K562 (cell line): ENCODE results near the gene THSD8. TPM values are rescaled to one million over a fixed set of nuclear protein-coding genes. Genes with fewer than 3 reads are reported as not detected.

ENCODE experiments used
- CSDE1 ChIP-seq, 2 experiments: fragments of 450-650 bp; IDR thresholded peaks; 2 replicates each; pipeline ENCODE4 v1.6.1; 2016; ENCODE audit warnings: mild to moderate bottlenecking in 1 of 2
- CTBP1 ChIP-seq: fragments of 450-650 bp; IDR thresholded peaks from 2 replicates; pipeline ENCODE4 v1.6.1; 2016; ENCODE audit warnings: borderline replicate concordance
- DIDO1 ChIP-seq: fragments of 450-650 bp; IDR thresholded peaks from 2 replicates; pipeline ENCODE4 v1.6.1; 2016; ENCODE audit warnings: low read depth, missing biosample characterization, missing genetic modification characterization
- FOXJ3 ChIP-seq: sonication (generic); formaldehyde crosslinking; IDR thresholded peaks from 2 replicates; pipeline ENCODE4 v1.4.0; 2020; ENCODE audit warnings: mild to moderate bottlenecking, missing genetic modification reagents
- HOXB6 ChIP-seq: fragments of 250-450 bp; sonication (Bioruptor Pico); IDR thresholded peaks from 2 replicates; pipeline ENCODE4 v1.5.1; 2022; ENCODE audit warnings: mild to moderate bottlenecking, borderline replicate concordance
- JUNB ChIP-seq: fragments of 450-650 bp; formaldehyde crosslinking; conservative IDR thresholded peaks from 2 replicates; pipeline ENCODE4 v1.4.0; 2020; ENCODE audit warnings: mild to moderate bottlenecking
- KDM1A ChIP-seq, 2 experiments: fragments of 450-650 bp; IDR thresholded peaks; 2 replicates each; pipeline ENCODE4 v1.6.1; 2016; ENCODE audit warnings: mild to moderate bottlenecking in 2 of 2
- MYNN ChIP-seq, 2 experiments: sonication (generic); formaldehyde crosslinking in 1 of 2; IDR thresholded peaks; 2 replicates each; pipeline versions ENCODE4 v1.5.0 to v1.6.1; 2016 to 2020; ENCODE audit warnings: antibody characterized with exemption in 1 of 2, missing genetic modification reagents in 1 of 2
- PHF20 ChIP-seq: fragments of 450-650 bp; IDR thresholded peaks from 2 replicates; pipeline ENCODE4 v1.6.1; 2018; ENCODE audit not compliant: partially characterized antibody
- PHF8 ChIP-seq: fragments of 200-600 bp; sonication (generic); IDR thresholded peaks from 2 replicates; pipeline ENCODE4 v1.6.1; 2012; ENCODE audit warnings: mixed run types, mild to moderate bottlenecking, inconsistent platforms, low read length, moderate library complexity, borderline replicate concordance
- RBM39 ChIP-seq: fragments of 200-400 bp; formaldehyde crosslinking; optimal IDR thresholded peaks from 2 replicates; pipeline ENCODE3; 2018; ENCODE audit warnings: low read depth, low read length
- SMARCA4 ChIP-seq: fragments of 450-650 bp; IDR thresholded peaks from 2 replicates; pipeline ENCODE4 v1.6.1; 2016
- TAF1 ChIP-seq: IDR thresholded peaks from 2 replicates; pipeline ENCODE4 v1.6.1; 2011; ENCODE audit warnings: mild to moderate bottlenecking, low read length, moderate library complexity; ENCODE audit not compliant: insufficient read depth, control insufficient read depth, severe bottlenecking; ENCODE audit errors: extremely low read depth
- TBL1XR1 ChIP-seq, 2 experiments: IDR thresholded peaks; 2 replicates each; pipeline ENCODE4 v1.6.1; 2012; ENCODE audit warnings: improper control_type of control experiment in 2 of 2, low read length in 2 of 2, mild to moderate bottlenecking in 1 of 2
- ZSCAN29 ChIP-seq: fragments of 450-650 bp; IDR thresholded peaks from 2 replicates; pipeline ENCODE4 v1.6.1; 2017
- polyA plus RNA-seq, 8 experiments: library from polyadenylated mRNA; depleted of rRNA in 4 of 8; stranded (reverse) in 5 of 8; unstranded in 3 of 8; fragments of >200 nt; fragmentation: Nextera tagmentation in 2 of 8; fragmentation: Illumina TruSeq in 1 of 8; extraction: Ambion mirVana in 2 of 8; extraction: Trizol in 1 of 8; gene quantifications; 2 replicates each; pipeline versions ENCODE4 v1.2.1 to v1.2.3, GENCODE V29; 2011 to 2014; ENCODE audit warnings: inconsistent platforms in 1 of 8, missing spikeins in 1 of 8
- total RNA-seq, 7 experiments: library from RNA; depleted of rRNA in 6 of 7; stranded (reverse); fragments of >200 nt in 6 of 7; fragmentation: Illumina TruSeq in 2 of 7; extraction: Trizol in 2 of 7; gene quantifications; 2 replicates each; pipeline versions ENCODE4 v1.2.1 to v1.2.3, GENCODE V29; 2011 to 2021; ENCODE audit warnings: low replicate concordance in 1 of 7
- TF ChIP-seq, protein P1 (sequence below), 2 experiments: IDR thresholded peaks; 2 replicates each; pipeline ENCODE4 v1.6.1; 2012; ENCODE audit warnings: improper control_type of control experiment in 2 of 2, low read depth in 2 of 2, low read length in 2 of 2, borderline replicate concordance in 1 of 2
- TF ChIP-seq, protein P2 (sequence below): sonication (generic); formaldehyde crosslinking; IDR thresholded peaks from 2 replicates; pipeline ENCODE4 v1.8.0; 2022; ENCODE audit warnings: missing genetic modification reagents, mild to moderate bottlenecking, moderate library complexity, borderline replicate concordance
- TF ChIP-seq, protein P3 (sequence below): sonication (generic); formaldehyde crosslinking; IDR thresholded peaks from 2 replicates; pipeline ENCODE4 v1.8.0; 2022; ENCODE audit warnings: missing genetic modification reagents, mild to moderate bottlenecking, borderline replicate concordance
- TF ChIP-seq, protein P4 (sequence below), 2 experiments: IDR thresholded peaks; 2 replicates each; pipeline ENCODE4 v1.6.1; 2011; ENCODE audit warnings: borderline replicate concordance in 1 of 2, control low read depth in 1 of 2, low read depth in 1 of 2, low read length in 1 of 2, mild to moderate bottlenecking in 1 of 2, mixed read lengths in 1 of 2, moderate library complexity in 1 of 2; ENCODE audit not compliant: insufficient read depth in 1 of 2, insufficient read length in 1 of 2, poor library complexity in 1 of 2, severe bottlenecking in 1 of 2; ENCODE audit errors: extremely low read depth in 1 of 2

Gene THSD8
- total and polyA plus RNA-seq, 9 of the 15 experiments (the other 6 are each of a cell fraction or from before 2014, with no cell fraction given): 8.4 to 42.4 (median 19.9) TPM; not detected in 2

DNA sequence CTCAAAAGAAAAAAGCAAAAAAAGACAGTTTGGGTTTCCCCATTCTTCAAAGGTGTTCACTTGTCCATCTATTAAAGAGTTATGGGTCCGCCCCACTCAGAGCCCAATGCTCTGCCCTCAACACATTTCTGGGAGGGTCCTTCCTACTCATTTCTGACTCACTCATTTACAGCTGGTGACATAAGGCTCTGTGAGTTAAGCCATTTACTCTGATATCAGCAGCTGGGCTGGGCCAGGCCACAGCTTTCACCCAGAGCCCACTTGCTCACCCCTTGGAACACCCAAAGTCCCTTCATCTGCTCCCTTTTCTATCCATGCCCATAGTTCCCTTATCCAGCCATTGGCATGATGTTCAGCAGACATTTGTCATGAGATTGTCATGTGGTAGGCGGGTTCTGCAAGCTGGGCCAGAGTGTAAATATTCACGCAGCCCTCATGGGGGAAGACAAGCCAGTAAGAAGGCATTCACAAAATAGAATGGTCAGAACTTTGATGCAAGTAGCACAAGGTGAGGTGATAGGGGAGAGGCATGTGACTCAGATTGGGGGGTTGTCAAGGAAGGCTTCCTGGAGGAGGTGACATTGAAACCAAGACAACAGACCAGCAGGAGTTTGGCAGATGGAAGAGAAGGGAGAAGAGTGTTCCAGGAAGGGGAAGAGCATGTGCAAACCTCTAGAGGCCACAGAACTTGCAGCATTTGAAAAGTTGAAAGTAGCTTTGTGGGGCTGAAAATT lies 42.3 kb downstream of the THSD8 start (continued):
- TF ChIP-seq, protein P1, sequence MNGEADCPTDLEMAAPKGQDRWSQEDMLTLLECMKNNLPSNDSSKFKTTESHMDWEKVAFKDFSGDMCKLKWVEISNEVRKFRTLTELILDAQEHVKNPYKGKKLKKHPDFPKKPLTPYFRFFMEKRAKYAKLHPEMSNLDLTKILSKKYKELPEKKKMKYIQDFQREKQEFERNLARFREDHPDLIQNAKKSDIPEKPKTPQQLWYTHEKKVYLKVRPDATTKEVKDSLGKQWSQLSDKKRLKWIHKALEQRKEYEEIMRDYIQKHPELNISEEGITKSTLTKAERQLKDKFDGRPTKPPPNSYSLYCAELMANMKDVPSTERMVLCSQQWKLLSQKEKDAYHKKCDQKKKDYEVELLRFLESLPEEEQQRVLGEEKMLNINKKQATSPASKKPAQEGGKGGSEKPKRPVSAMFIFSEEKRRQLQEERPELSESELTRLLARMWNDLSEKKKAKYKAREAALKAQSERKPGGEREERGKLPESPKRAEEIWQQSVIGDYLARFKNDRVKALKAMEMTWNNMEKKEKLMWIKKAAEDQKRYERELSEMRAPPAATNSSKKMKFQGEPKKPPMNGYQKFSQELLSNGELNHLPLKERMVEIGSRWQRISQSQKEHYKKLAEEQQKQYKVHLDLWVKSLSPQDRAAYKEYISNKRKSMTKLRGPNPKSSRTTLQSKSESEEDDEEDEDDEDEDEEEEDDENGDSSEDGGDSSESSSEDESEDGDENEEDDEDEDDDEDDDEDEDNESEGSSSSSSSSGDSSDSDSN (IDR thresholded peaks at IDR 0.05; ENCODE audit: borderline replicate concordance in 1 of 2, low read depth in 2 of 2, low read length in 2 of 2): no peak
- TF ChIP-seq DIDO1: no peak
- no peak for TF ChIP-seq CSDE1 (IDR thresholded peaks at IDR 0.05)
- no peak for TF ChIP-seq PHF8
- TF ChIP-seq ZSCAN29: no peak
- no peak for TF ChIP-seq HOXB6
- TF ChIP-seq, protein P2, sequence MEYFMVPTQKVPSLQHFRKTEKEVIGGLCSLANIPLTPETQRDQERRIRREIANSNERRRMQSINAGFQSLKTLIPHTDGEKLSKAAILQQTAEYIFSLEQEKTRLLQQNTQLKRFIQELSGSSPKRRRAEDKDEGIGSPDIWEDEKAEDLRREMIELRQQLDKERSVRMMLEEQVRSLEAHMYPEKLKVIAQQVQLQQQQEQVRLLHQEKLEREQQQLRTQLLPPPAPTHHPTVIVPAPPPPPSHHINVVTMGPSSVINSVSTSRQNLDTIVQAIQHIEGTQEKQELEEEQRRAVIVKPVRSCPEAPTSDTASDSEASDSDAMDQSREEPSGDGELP (CRISPR knock-in tag): peak; percentile 43; the same call in 1 of the 2 replicates
- peak; percentile 24 for TF ChIP-seq PHF20
- TF ChIP-seq SMARCA4: no peak
- TF ChIP-seq TAF1: no peak
- TF ChIP-seq CTBP1: no peak
- no peak for TF ChIP-seq JUNB (CRISPR knock-in tag)
- TF ChIP-seq, protein P3, sequence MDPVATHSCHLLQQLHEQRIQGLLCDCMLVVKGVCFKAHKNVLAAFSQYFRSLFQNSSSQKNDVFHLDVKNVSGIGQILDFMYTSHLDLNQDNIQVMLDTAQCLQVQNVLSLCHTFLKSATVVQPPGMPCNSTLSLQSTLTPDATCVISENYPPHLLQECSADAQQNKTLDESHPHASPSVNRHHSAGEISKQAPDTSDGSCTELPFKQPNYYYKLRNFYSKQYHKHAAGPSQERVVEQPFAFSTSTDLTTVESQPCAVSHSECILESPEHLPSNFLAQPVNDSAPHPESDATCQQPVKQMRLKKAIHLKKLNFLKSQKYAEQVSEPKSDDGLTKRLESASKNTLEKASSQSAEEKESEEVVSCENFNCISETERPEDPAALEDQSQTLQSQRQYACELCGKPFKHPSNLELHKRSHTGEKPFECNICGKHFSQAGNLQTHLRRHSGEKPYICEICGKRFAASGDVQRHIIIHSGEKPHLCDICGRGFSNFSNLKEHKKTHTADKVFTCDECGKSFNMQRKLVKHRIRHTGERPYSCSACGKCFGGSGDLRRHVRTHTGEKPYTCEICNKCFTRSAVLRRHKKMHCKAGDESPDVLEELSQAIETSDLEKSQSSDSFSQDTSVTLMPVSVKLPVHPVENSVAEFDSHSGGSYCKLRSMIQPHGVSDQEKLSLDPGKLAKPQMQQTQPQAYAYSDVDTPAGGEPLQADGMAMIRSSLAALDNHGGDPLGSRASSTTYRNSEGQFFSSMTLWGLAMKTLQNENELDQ (CRISPR knock-in tag): no peak
- TF ChIP-seq RBM39: no peak
- TF ChIP-seq MYNN (IDR thresholded peaks at IDR 0.05): no peak
- TF ChIP-seq MYNN (CRISPR knock-in tag; IDR thresholded peaks at IDR 0.05): no peak
- no peak for TF ChIP-seq FOXJ3 (CRISPR knock-in tag)
- TF ChIP-seq, protein P4, sequence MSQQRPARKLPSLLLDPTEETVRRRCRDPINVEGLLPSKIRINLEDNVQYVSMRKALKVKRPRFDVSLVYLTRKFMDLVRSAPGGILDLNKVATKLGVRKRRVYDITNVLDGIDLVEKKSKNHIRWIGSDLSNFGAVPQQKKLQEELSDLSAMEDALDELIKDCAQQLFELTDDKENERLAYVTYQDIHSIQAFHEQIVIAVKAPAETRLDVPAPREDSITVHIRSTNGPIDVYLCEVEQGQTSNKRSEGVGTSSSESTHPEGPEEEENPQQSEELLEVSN (IDR thresholded peaks at IDR 0.05; ENCODE audit: borderline replicate concordance in 1 of 2, extremely low read depth in 1 of 2, insufficient read depth in 1 of 2, insufficient read length in 1 of 2, low read depth in 1 of 2, low read length in 1 of 2, poor library complexity in 1 of 2, severe bottlenecking in 1 of 2): no peak
- TF ChIP-seq KDM1A (IDR thresholded peaks at IDR 0.05): peak; percentile 59 to 74
- TF ChIP-seq TBL1XR1 (IDR thresholded peaks at IDR 0.05; ENCODE audit: low read length in 2 of 2): no peak
